Mesothelial cell of epicardium (in vitro differentiated cells): ENCODE results near the gene CTSW. TPM values are rescaled to one million over a fixed set of nuclear protein-coding genes. Genes with fewer than 3 reads are reported as not detected.
A peak's percentile ranks its signal among the peaks of the same experiment; 100 is the strongest.
"Not testable (repeated sequence)": the region's sequence is repeated elsewhere in the genome, so short reads cannot be mapped to it uniquely, and the experiment has no call there.

Experiments used
- DNase-seq, 2 experiments: peaks; one replicate each; pipeline ENCODE4 v3.0.0; 2021; ENCODE audit warnings: low spot score in 2 of 2; ENCODE audit not compliant: unreplicated experiment in 2 of 2
- H3K27ac Mint-ChIP-seq: 2 replicates; pipeline ENCODE4 v1.8.0; 2021; ENCODE audit warnings: mixed read lengths
- H3K27me3 Mint-ChIP-seq: 2 replicates; pipeline ENCODE4 v1.8.0; 2021; ENCODE audit warnings: low read depth, mixed read lengths
- H3K36me3 Mint-ChIP-seq: 2 replicates; pipeline ENCODE4 v1.8.0; 2021; ENCODE audit warnings: mixed read lengths
- H3K4me1 Mint-ChIP-seq: 2 replicates; pipeline ENCODE4 v1.8.0; 2021; ENCODE audit warnings: mixed read lengths
- H3K4me3 Mint-ChIP-seq: 2 replicates; pipeline ENCODE4 v1.8.0; 2021; ENCODE audit warnings: mild to moderate bottlenecking, moderate library complexity, mixed read lengths
- H3K9me3 Mint-ChIP-seq: 2 replicates; pipeline ENCODE4 v1.8.0; 2021; ENCODE audit warnings: mixed read lengths
- CTCF ChIP-seq: fragments of 200-600 bp; sonication (generic); IDR thresholded peaks from one replicate; pipeline ENCODE4 v1.5.0; 2021; ENCODE audit warnings: antibody characterized with exemption; ENCODE audit not compliant: unreplicated experiment
- total RNA-seq: library from RNA; stranded (reverse); gene quantifications from 3 replicates; pipeline ENCODE4 v1.2.1, GENCODE V29; 2021

The CTSW gene
- total RNA-seq: not detected in 3 replicates

GRCh38 chr11:65879617-65880016 lies at the start of gene CTSW:
Gene CTSW, plus strand, starts transcription at chr11:65879837. Its CDS starts 18 bp downstream, at chr11:65879855.
- Mint-ChIP-seq H3K27me3 (no peaks in the 10 kb centered on the region), H3K27ac (no peak within 1 kb of the TSS), H3K4me3 (no peak within 1 kb of the TSS), H3K36me3 (peaks cover 3% of the 10 kb centered on the region), H3K9me3 (no peaks in the 10 kb centered on the region), H3K4me1 (peaks cover 2% of the 10 kb centered on the region)
- TF ChIP-seq CTCF: no peak
- no peak for DNase-seq

- H3K27me3 Mint-ChIP-seq, H3K36me3 Mint-ChIP-seq, H3K9me3 Mint-ChIP-seq, H3K27ac Mint-ChIP-seq, DNase-seq: not testable (repeated sequence)
- H3K4me1 Mint-ChIP-seq: peaks cover 17% of the 10 kb centered on the region
- H3K4me3 Mint-ChIP-seq: peak overlapping the region; percentile 1
Measured at GRCh38 chr11:65832231-65832630, 47.4 kb upstream of the CTSW start.

- peak; percentile 93 to 94 for DNase-seq
- Mint-ChIP-seq H3K27ac (peak within 1 kb of the TSS; percentile 77), H3K27me3 (peaks cover 8% of the 10 kb centered on the region), H3K4me3 (no peak within 1 kb of the TSS), H3K4me1 (peaks cover 17% of the 10 kb centered on the region), H3K9me3 (no peaks in the 10 kb centered on the region), H3K36me3 (no peaks in the 10 kb centered on the region)
- TF ChIP-seq CTCF: no peak
Measured at GRCh38 chr11:65833297-65834030, 46.2 kb upstream of the CTSW start, which contains the start of gene SNX32. Gene SNX32, plus strand, starts transcription at chr11:65833963. Its CDS starts 103 bp downstream, at chr11:65834066.

- no peak overlapping the region for H3K4me3 Mint-ChIP-seq
- H3K27ac Mint-ChIP-seq: no peak overlapping the region
- DNase-seq: no peak
- H3K36me3 Mint-ChIP-seq: no peaks in the 10 kb centered on the region
- peaks cover 8% of the 10 kb centered on the region for H3K27me3 Mint-ChIP-seq
- H3K4me1 Mint-ChIP-seq: peaks cover 17% of the 10 kb centered on the region
- no peaks in the 10 kb centered on the region for H3K9me3 Mint-ChIP-seq
- TF ChIP-seq CTCF: no peak
Measured at GRCh38 chr11:65834202-65834601, 45.4 kb upstream of the CTSW start.

- Mint-ChIP-seq H3K36me3 (no peaks in the 10 kb centered on the region), H3K9me3 (no peaks in the 10 kb centered on the region), H3K4me3 (no peak overlapping the region), H3K27ac (no peak overlapping the region), H3K27me3 (no peaks in the 10 kb centered on the region), H3K4me1 (peaks cover 4% of the 10 kb centered on the region)
- DNase-seq: no peak
- TF ChIP-seq CTCF: no peak
Measured at GRCh38 chr11:65842144-65842543, 37.5 kb upstream of the CTSW start.

GRCh38 chr11:65843811-65844210 lies 35.8 kb upstream of the CTSW start:
- no peaks in the 10 kb centered on the region for H3K36me3 Mint-ChIP-seq
- no peak for DNase-seq
- H3K27ac Mint-ChIP-seq: no peak overlapping the region
- H3K4me1 Mint-ChIP-seq: peaks cover 4% of the 10 kb centered on the region
- no peak overlapping the region for H3K4me3 Mint-ChIP-seq
- no peaks in the 10 kb centered on the region for H3K27me3 Mint-ChIP-seq
- no peak for TF ChIP-seq CTCF
- H3K9me3 Mint-ChIP-seq: no peaks in the 10 kb centered on the region
